C4-2B (cell line): ENCODE measurements around the gene VCPKMT.

Experiments
- ZFX ChIP-seq: fragments of 450-650 bp; IDR thresholded peaks from 2 replicates; pipeline ENCODE4 v1.6.1; 2017
- TF ChIP-seq, protein P1 (sequence below): fragments of 450-650 bp; conservative IDR thresholded peaks from 2 replicates; pipeline ENCODE4 v1.5.1; 2017; ENCODE audit warnings: mild to moderate bottlenecking

DNA sequence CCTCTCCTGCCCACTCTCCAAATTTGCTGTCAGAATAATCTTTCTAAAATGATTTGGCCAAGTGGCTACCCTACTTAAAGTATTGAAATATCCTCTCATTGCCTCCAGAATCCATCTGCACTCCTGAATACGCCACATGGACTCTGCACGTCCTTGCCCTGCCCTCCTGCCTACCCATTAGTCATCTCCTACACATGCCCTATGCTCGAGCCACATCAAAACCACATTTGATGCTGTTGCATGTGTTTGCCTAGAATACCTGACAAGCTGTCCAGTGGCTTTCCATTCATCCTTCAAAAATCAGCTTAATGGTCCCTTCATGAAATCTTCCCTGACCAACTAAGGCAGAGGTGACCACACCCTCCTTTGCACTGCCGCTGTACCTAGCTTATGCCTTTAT lies 17.0 kb downstream of the VCPKMT start:
- TF ChIP-seq, protein P1, sequence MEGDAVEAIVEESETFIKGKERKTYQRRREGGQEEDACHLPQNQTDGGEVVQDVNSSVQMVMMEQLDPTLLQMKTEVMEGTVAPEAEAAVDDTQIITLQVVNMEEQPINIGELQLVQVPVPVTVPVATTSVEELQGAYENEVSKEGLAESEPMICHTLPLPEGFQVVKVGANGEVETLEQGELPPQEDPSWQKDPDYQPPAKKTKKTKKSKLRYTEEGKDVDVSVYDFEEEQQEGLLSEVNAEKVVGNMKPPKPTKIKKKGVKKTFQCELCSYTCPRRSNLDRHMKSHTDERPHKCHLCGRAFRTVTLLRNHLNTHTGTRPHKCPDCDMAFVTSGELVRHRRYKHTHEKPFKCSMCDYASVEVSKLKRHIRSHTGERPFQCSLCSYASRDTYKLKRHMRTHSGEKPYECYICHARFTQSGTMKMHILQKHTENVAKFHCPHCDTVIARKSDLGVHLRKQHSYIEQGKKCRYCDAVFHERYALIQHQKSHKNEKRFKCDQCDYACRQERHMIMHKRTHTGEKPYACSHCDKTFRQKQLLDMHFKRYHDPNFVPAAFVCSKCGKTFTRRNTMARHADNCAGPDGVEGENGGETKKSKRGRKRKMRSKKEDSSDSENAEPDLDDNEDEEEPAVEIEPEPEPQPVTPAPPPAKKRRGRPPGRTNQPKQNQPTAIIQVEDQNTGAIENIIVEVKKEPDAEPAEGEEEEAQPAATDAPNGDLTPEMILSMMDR = no peak
- TF ChIP-seq ZFX = no peak
